ENCODE results near the gene ANAPC7. TPM values are rescaled to one million over a fixed set of nuclear protein-coding genes. Genes with fewer than 3 reads are reported as not detected.

ANAPC7 gene
- total and polyA plus RNA-seq, 2 of the 13 experiments (the other 11 are each of a cell fraction or from before 2014, with no cell fraction given), result 40.0 to 69.1 TPM

- TF ChIP-seq TRIM22 (IDR thresholded peaks at IDR 0.05), result no peak
- TF ChIP-seq EHMT2 (IDR thresholded peaks at IDR 0.05; ENCODE audit: borderline replicate concordance, low read depth, low read length), result peak; percentile 25; the same call in 1 of the 2 replicates
- peak; percentile 57; the same call in 1 of the 2 replicates for TF ChIP-seq ZSCAN30 (CRISPR knock-in tag; IDR thresholded peaks at IDR 0.05)
- TF ChIP-seq GATAD2A (CRISPR knock-in tag; IDR thresholded peaks at IDR 0.05), result peak; percentile 12; the same call in 1 of the 2 replicates
- peak; percentile 30 for TF ChIP-seq HIVEP1 (CRISPR knock-in tag; IDR thresholded peaks at IDR 0.05)
- no peak for TF ChIP-seq DBP (CRISPR knock-in tag; IDR thresholded peaks at IDR 0.05; ENCODE audit: not compliant biosample characterization)
- TF ChIP-seq TAF1 (CRISPR knock-in tag; IDR thresholded peaks at IDR 0.05), result peak; percentile 76
- TF ChIP-seq REST (IDR thresholded peaks at IDR 0.05; ENCODE audit: borderline replicate concordance in 1 of 2, low read depth in 1 of 2, low read length in 2 of 2), result peak in 1 of 2 experiments; percentile 40; a peak in 1 of 4 replicates
- no peak for TF ChIP-seq ZNF550 (CRISPR knock-in tag; IDR thresholded peaks at IDR 0.05; ENCODE audit: borderline replicate concordance)
- peak; percentile 31; the same call in 1 of the 2 replicates for TF ChIP-seq ZFP36L1 (CRISPR knock-in tag; IDR thresholded peaks at IDR 0.05)
- no peak for TF ChIP-seq ZHX2 (IDR thresholded peaks at IDR 0.05; ENCODE audit: low read depth)
- TF ChIP-seq ZHX2 (CRISPR knock-in tag; IDR thresholded peaks at IDR 0.05; ENCODE audit: borderline replicate concordance), result no peak
Observed at GRCh38 chr12:110403146-110403975, at the start of gene ANAPC7 (continued).

Data from HepG2 (cell line).